ENCODE data around the gene CACNA1F. TPM values are rescaled to one million over a fixed set of nuclear protein-coding genes. Genes with fewer than 3 reads are reported as not detected.

Gene CACNA1F
- total and polyA plus RNA-seq, 9 of the 15 experiments (the other 6 are each of a cell fraction or from before 2014, with no cell fraction given) = under 0.01 to 0.41 (median 0.03) TPM; not detected in 3

- H3K27ac ChIP-seq (ENCODE audit: extremely low read depth, low read depth, low read length) = no peak overlapping the region
- no peak overlapping the region for H3K4me2 ChIP-seq (ENCODE audit: insufficient read depth, low read length)
- no peak overlapping the region for H3K9ac ChIP-seq (ENCODE audit: insufficient read depth in 1 of 2, low read depth in 2 of 2, low read length in 2 of 2)
- 40% methylated on average over 1 of the region's 1 CpG for WGBS (ENCODE audit: insufficient coverage, low coverage, missing lambda C conversion rate)
- H3K27me3 ChIP-seq (ENCODE audit: control insufficient read depth in 2 of 2, insufficient read depth in 2 of 2, low read length in 2 of 2) = no peaks in the 10 kb centered on the region
- no peak overlapping the region for H2AFZ ChIP-seq (ENCODE audit: low read depth, low read length)
- H3K4me1 ChIP-seq (replicated peaks in 1 of 2; ENCODE audit: control insufficient read depth in 2 of 2, insufficient read depth in 2 of 2, low read length in 2 of 2) = peaks cover 14 to 23% of the 10 kb centered on the region in 2 experiments; a peak in 4 of 5 replicates
- H3K9me3 ChIP-seq (replicated peaks; ENCODE audit: control insufficient read depth, insufficient read depth, low read depth, low read length) = no peaks in the 10 kb centered on the region
- no peaks in the 10 kb centered on the region for H4K20me1 ChIP-seq (replicated peaks; ENCODE audit: control insufficient read depth, insufficient read depth, low read length)
- no peaks in the 10 kb centered on the region for H3K9me1 ChIP-seq (ENCODE audit: control insufficient read depth, insufficient read depth, low read length)
- POLR2A ChIA-PET = interaction anchor here (0.5 kb wide), 1 partner anchor 43 kb away, joined by 4 read pairs; the partner anchor contains the start of gene CACNA1F
- CTCF ChIA-PET (ENCODE audit: low intra/inter-chr PET ratio) = no interaction called here
- intact Hi-C loops (cut with micrococcal nuclease) = no loop called here
- H3K36me3 ChIP-seq (ENCODE audit: control insufficient read depth, insufficient read depth, low read length) = 0 out of 3 replicates have a peak, but pooled peaks cover 3% of the 10 kb centered on the region
- no peak for FAIRE-seq
- BruUV-seq (replicated peaks) = no TSS peak
- no peak for DNase-seq (ENCODE audit: extremely low read depth in 1 of 4, low spot score in 3 of 4)
- in situ Hi-C loops (cut with MboI) = no loop called here
- no peak for ATAC-seq
- H3K79me2 ChIP-seq (ENCODE audit: control insufficient read depth, insufficient read depth, low read length) = peaks cover 19% of the 10 kb centered on the region
- H3K4me3 ChIP-seq = no peak overlapping the region
- TF ChIP-seq ESRRB (CRISPR knock-in tag; IDR thresholded peaks at IDR 0.05; ENCODE audit: borderline replicate concordance) = no peak
- peak; percentile 47; the same call in 1 of the 2 replicates for TF ChIP-seq SMARCA5 (IDR thresholded peaks at IDR 0.05)
- TF ChIP-seq, protein P1, sequence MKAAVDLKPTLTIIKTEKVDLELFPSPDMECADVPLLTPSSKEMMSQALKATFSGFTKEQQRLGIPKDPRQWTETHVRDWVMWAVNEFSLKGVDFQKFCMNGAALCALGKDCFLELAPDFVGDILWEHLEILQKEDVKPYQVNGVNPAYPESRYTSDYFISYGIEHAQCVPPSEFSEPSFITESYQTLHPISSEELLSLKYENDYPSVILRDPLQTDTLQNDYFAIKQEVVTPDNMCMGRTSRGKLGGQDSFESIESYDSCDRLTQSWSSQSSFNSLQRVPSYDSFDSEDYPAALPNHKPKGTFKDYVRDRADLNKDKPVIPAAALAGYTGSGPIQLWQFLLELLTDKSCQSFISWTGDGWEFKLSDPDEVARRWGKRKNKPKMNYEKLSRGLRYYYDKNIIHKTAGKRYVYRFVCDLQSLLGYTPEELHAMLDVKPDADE (conservative IDR thresholded peaks at IDR 0.05; ENCODE audit: control insufficient read depth, low read depth, low read length) = no peak
- TF ChIP-seq CHD4 (IDR thresholded peaks at IDR 0.05; ENCODE audit: insufficient read depth, insufficient replicate concordance, low read depth, low read length, poor library complexity, severe bottlenecking) = no peak
- TF ChIP-seq, protein P2, sequence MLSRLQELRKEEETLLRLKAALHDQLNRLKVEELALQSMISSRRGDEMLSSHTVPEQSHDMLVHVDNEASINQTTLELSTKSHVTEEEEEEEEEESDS (CRISPR knock-in tag; IDR thresholded peaks at IDR 0.05) = no peak
- TF ChIP-seq RB1 (IDR thresholded peaks at IDR 0.05; ENCODE audit: low read depth) = no peak
- TF ChIP-seq HOMEZ (CRISPR knock-in tag; IDR thresholded peaks at IDR 0.05) = no peak
- TF ChIP-seq GABPB2 (CRISPR knock-in tag; conservative IDR thresholded peaks at IDR 0.05) = no peak
- no peak for TF ChIP-seq SRF (CRISPR knock-in tag; IDR thresholded peaks at IDR 0.05)
- peak; percentile 85 for TF ChIP-seq ZFP36 (IDR thresholded peaks at IDR 0.05; ENCODE audit: low read depth, low read length, partially characterized antibody)
- TF ChIP-seq ELF1 (tag; IDR thresholded peaks at IDR 0.05) = no peak
- TF ChIP-seq, protein P3, sequence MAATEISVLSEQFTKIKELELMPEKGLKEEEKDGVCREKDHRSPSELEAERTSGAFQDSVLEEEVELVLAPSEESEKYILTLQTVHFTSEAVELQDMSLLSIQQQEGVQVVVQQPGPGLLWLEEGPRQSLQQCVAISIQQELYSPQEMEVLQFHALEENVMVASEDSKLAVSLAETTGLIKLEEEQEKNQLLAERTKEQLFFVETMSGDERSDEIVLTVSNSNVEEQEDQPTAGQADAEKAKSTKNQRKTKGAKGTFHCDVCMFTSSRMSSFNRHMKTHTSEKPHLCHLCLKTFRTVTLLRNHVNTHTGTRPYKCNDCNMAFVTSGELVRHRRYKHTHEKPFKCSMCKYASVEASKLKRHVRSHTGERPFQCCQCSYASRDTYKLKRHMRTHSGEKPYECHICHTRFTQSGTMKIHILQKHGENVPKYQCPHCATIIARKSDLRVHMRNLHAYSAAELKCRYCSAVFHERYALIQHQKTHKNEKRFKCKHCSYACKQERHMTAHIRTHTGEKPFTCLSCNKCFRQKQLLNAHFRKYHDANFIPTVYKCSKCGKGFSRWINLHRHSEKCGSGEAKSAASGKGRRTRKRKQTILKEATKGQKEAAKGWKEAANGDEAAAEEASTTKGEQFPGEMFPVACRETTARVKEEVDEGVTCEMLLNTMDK (IDR thresholded peaks at IDR 0.05; ENCODE audit: borderline replicate concordance, insufficient read depth, low read depth, low read length, poor library complexity, severe bottlenecking) = no peak
- TF ChIP-seq ZNF551 (CRISPR knock-in tag; IDR thresholded peaks at IDR 0.05) = no peak
- peak; percentile 72 for TF ChIP-seq BCOR (IDR thresholded peaks at IDR 0.05)
- TF ChIP-seq RBM25 (IDR thresholded peaks at IDR 0.05; ENCODE audit: low read depth, low read length, severe bottlenecking) = peak; percentile 97
- TF ChIP-seq KAT2B (IDR thresholded peaks at IDR 0.05; ENCODE audit: low read depth, low read length) = no peak
- TF ChIP-seq KDM1A (IDR thresholded peaks at IDR 0.05) = 0 out of 4 replicates have a peak, but pooled peaks have one; percentile 19 to 40
These were observed 43.1 kb upstream of the CACNA1F start for GRCh38 chrX:49276207-49276606.
